HG02943 (cell line): ENCODE data around the gene PIP5KL1.

Experiments used
- ATAC-seq: cut with Tn5 transposase; IDR thresholded peaks from one replicate; pipeline ENCODE4 v1.9.1; 2021; ENCODE audit warnings: mild to moderate bottlenecking, low read depth, moderate library complexity; ENCODE audit not compliant: unreplicated experiment

PIP5KL1 gene

GRCh38 chr9:127876026-127876763 is 54.4 kb downstream of the PIP5KL1 start:
- no peak for ATAC-seq

- no peak for ATAC-seq
Measured at GRCh38 chr9:127875306-127875966, 55.1 kb downstream of the PIP5KL1 start.

- no peak for ATAC-seq
Measured at GRCh38 chr9:127874301-127875221, 56.0 kb downstream of the PIP5KL1 start.

GRCh38 chr9:127873886-127874285 is 56.7 kb downstream of the PIP5KL1 start:
- no peak for ATAC-seq

GRCh38 chr9:127873223-127873691 is 57.3 kb downstream of the PIP5KL1 start:
- no peak for ATAC-seq

- ATAC-seq, result no peak
Measured at GRCh38 chr9:127872369-127873222, 58.0 kb downstream of the PIP5KL1 start.

GRCh38 chr9:127871531-127871930 is 59.0 kb downstream of the PIP5KL1 start:
- no peak for ATAC-seq

- no peak for ATAC-seq
Measured at GRCh38 chr9:127870887-127871286, 59.7 kb downstream of the PIP5KL1 start.
